Endodermal cell (in vitro differentiated cells): ENCODE results near the gene GMPS. TPM values are rescaled to one million over a fixed set of nuclear protein-coding genes. Genes with fewer than 3 reads are reported as not detected.

Experiments
- DNase-seq: peaks from one replicate; pipeline ENCODE4 v3.0.0-alpha.2; 2017
- H3K27ac ChIP-seq: 2 replicates; pipeline ENCODE4 v1.5.1; 2013; ENCODE audit warnings: mild to moderate bottlenecking, low read depth, low read length, moderate library complexity
- H3K27me3 ChIP-seq: 2 replicates; pipeline ENCODE4 v1.6.1; 2013; ENCODE audit warnings: mild to moderate bottlenecking, low read length, moderate library complexity; ENCODE audit not compliant: insufficient read depth, control insufficient read depth, poor library complexity, severe bottlenecking
- H3K36me3 ChIP-seq: 2 replicates; pipeline ENCODE4 v1.7.0; 2013; ENCODE audit warnings: mild to moderate bottlenecking, low read length, moderate library complexity; ENCODE audit not compliant: control insufficient read depth, insufficient read depth
- H3K4me1 ChIP-seq: one replicate; pipeline ENCODE4 v1.7.0; 2013; ENCODE audit warnings: low read length; ENCODE audit not compliant: control insufficient read depth, insufficient read depth
- H3K4me3 ChIP-seq: 2 replicates; pipeline ENCODE4 v1.5.1; 2013; ENCODE audit warnings: mild to moderate bottlenecking, low read length, moderate library complexity
- H3K9ac ChIP-seq: 2 replicates; pipeline ENCODE4 v1.6.1; 2013; ENCODE audit warnings: mild to moderate bottlenecking, low read length, moderate library complexity; ENCODE audit not compliant: poor library complexity, severe bottlenecking; ENCODE audit errors: extremely low read depth
- H3K9me3 ChIP-seq: 2 replicates; pipeline ENCODE4 v1.6.1; 2013; ENCODE audit warnings: mild to moderate bottlenecking, low read length, moderate library complexity; ENCODE audit not compliant: control insufficient read depth
- H3K27ac Mint-ChIP-seq: 2 replicates; pipeline ENCODE4 v1.8.0; 2020; ENCODE audit warnings: mixed read lengths
- H3K27me3 Mint-ChIP-seq: 2 replicates; pipeline ENCODE4 v1.8.0; 2021; ENCODE audit warnings: mild to moderate bottlenecking, mixed read lengths; ENCODE audit not compliant: insufficient read depth
- H3K36me3 Mint-ChIP-seq: 2 replicates; pipeline ENCODE4 v1.8.0; 2020; ENCODE audit warnings: low read depth, mixed read lengths
- H3K4me1 Mint-ChIP-seq: 2 replicates; pipeline ENCODE4 v1.8.0; 2020; ENCODE audit warnings: mixed read lengths
- H3K4me3 Mint-ChIP-seq: 2 replicates; pipeline ENCODE4 v1.8.0; 2020; ENCODE audit warnings: mild to moderate bottlenecking, moderate library complexity, mixed read lengths
- H3K9me3 Mint-ChIP-seq: 2 replicates; pipeline ENCODE4 v1.8.0; 2020; ENCODE audit warnings: mild to moderate bottlenecking, mixed read lengths
- WGBS, 2 experiments: methylation state at CpG; one replicate each; pipeline versions ENCODE4 v1.1.5 to v1.1.7; 2013; ENCODE audit warnings: missing lambda C conversion rate in 2 of 2, mixed read lengths in 1 of 2; ENCODE audit not compliant: insufficient coverage in 1 of 2, insufficient read length in 1 of 2; 5-methylcytosine and 5-hydroxymethylcytosine counted together
- total RNA-seq, 2 donors: library from RNA; stranded (reverse); fragmentation: NEBNext Ultra II Directional in 1 of 2; extraction: Animal tissue kit (Norgen Biotek cat#: 25700) in 1 of 2; gene quantifications; 2 replicates in 1 of 2; 3 replicates in 1 of 2; pipeline ENCODE4 v1.2.1, GENCODE V29; 2021
- TF ChIP-seq, protein P1 (sequence below): fragments of 200-600 bp; sonication (generic); conservative IDR thresholded peaks from 2 replicates; pipeline ENCODE4 v1.5.0; 2021; ENCODE audit warnings: antibody characterized with exemption, mild to moderate bottlenecking

Gene GMPS
- total RNA-seq, 2 donors from 2014 or later: 112 to 138 TPM

DNA sequence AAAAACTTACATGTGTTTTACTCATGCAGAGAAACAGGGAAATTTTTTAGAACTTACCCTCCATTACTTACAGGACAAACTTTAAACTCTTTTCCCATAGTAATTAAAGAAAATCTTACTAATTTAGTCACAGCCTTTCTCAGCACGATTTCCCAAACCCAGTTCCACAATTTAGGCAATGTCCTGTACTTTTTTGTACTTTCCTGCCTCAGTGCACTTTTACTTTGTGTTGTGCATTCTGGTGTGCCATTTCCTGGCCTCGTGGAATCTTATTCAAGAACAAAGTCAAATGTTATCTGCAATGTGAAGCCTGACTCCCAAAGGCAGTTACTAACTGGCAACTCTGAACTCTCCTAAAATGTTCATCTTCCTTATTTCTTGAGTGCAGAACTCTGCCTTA is 18.1 kb upstream of the GMPS start:
- Mint-ChIP-seq H3K27me3 (peaks cover 9% of the 10 kb centered on the region), H3K4me1 (peaks cover 18% of the 10 kb centered on the region), H3K4me3 (peak overlapping the region; percentile 97), H3K27ac (no peak overlapping the region), H3K36me3 (peaks cover 16% of the 10 kb centered on the region), H3K9me3 (peaks cover 6% of the 10 kb centered on the region)
- no peaks in the 10 kb centered on the region for H3K9me3 ChIP-seq
- no peak for DNase-seq
- H3K27me3 ChIP-seq: no peaks in the 10 kb centered on the region
- no peak overlapping the region for H3K27ac ChIP-seq
- H3K9ac ChIP-seq: peak overlapping the region; percentile 45
- H3K4me3 ChIP-seq: peak overlapping the region; percentile 87
- TF ChIP-seq, protein P1, sequence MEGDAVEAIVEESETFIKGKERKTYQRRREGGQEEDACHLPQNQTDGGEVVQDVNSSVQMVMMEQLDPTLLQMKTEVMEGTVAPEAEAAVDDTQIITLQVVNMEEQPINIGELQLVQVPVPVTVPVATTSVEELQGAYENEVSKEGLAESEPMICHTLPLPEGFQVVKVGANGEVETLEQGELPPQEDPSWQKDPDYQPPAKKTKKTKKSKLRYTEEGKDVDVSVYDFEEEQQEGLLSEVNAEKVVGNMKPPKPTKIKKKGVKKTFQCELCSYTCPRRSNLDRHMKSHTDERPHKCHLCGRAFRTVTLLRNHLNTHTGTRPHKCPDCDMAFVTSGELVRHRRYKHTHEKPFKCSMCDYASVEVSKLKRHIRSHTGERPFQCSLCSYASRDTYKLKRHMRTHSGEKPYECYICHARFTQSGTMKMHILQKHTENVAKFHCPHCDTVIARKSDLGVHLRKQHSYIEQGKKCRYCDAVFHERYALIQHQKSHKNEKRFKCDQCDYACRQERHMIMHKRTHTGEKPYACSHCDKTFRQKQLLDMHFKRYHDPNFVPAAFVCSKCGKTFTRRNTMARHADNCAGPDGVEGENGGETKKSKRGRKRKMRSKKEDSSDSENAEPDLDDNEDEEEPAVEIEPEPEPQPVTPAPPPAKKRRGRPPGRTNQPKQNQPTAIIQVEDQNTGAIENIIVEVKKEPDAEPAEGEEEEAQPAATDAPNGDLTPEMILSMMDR: no peak
- H3K4me1 ChIP-seq: no peaks in the 10 kb centered on the region
- peaks cover 16% of the 10 kb centered on the region for H3K36me3 ChIP-seq
- 54 to 61% methylated on average over 2 of the region's 2 CpGs for WGBS, 2 experiments

- Histone ChIP-seq H3K4me1 (no peaks in the 10 kb centered on the region), H3K4me3 (peak overlapping the region; percentile 87), H3K9ac (peak overlapping the region; percentile 45), H3K9me3 (no peaks in the 10 kb centered on the region), H3K27ac (peak overlapping the region; percentile 3), H3K36me3 (peaks cover 10% of the 10 kb centered on the region), H3K27me3 (no peaks in the 10 kb centered on the region)
- peak; percentile 77 for DNase-seq
- WGBS, 2 experiments: 2% methylated on average over 36 to 45 of the region's 45 CpGs
- TF ChIP-seq, protein P1: peak; percentile 57
- H3K9me3 Mint-ChIP-seq: peaks cover 6% of the 10 kb centered on the region
- peaks cover 18% of the 10 kb centered on the region for H3K4me1 Mint-ChIP-seq
- peaks cover 14% of the 10 kb centered on the region for H3K27me3 Mint-ChIP-seq
- peak overlapping the region; percentile 97 for H3K4me3 Mint-ChIP-seq
- H3K36me3 Mint-ChIP-seq: peaks cover 10% of the 10 kb centered on the region
- H3K27ac Mint-ChIP-seq: peak overlapping the region; percentile 96
Observed at GRCh38 chr3:155853214-155854140, 17.0 kb upstream of the GMPS start.

GRCh38 chr3:155854141-155854940 is 16.1 kb upstream of the GMPS start, which contains the start of gene SLC33A1:
TSS of gene SLC33A1 (minus strand) at chr3:155854427. CDS start at chr3:155853997, 430 bp downstream.
- 3 to 11% methylated on average over 19 to 50 of the region's 50 CpGs for WGBS, 2 experiments
- peaks cover 6% of the 10 kb centered on the region for H3K36me3 Mint-ChIP-seq
- peaks cover 18% of the 10 kb centered on the region for H3K4me1 Mint-ChIP-seq
- H3K27me3 ChIP-seq: no peaks in the 10 kb centered on the region
- H3K4me1 ChIP-seq: no peaks in the 10 kb centered on the region
- H3K9ac ChIP-seq: peak within 1 kb of the TSS; percentile 45
- peak within 1 kb of the TSS; percentile 30 for H3K27ac ChIP-seq
- peaks cover 5% of the 10 kb centered on the region for H3K36me3 ChIP-seq
- H3K9me3 ChIP-seq: no peaks in the 10 kb centered on the region
- H3K27ac Mint-ChIP-seq: peak within 1 kb of the TSS; percentile 96
- peak; percentile 100 for DNase-seq
- peaks cover 14% of the 10 kb centered on the region for H3K27me3 Mint-ChIP-seq
- TF ChIP-seq, protein P1: no peak
- peak within 1 kb of the TSS; percentile 87 for H3K4me3 ChIP-seq
- H3K9me3 Mint-ChIP-seq: peaks cover 6% of the 10 kb centered on the region
- H3K4me3 Mint-ChIP-seq: peak within 1 kb of the TSS; percentile 97
